Right cardiac atrium (tissue), 5 donors: ENCODE results near the gene MACROD2. TPM values are rescaled to one million over a fixed set of nuclear protein-coding genes. Genes with fewer than 3 reads are reported as not detected.

Source experiments
- ATAC-seq, 2 donors: fragments of 200-7000 bp; cut with Tn5 transposase; one replicate each; pipeline versions ENCODE4 v1.8.0 to v1.9.1; 2020; ENCODE audit warnings: moderate library complexity in 2 of 2, mild to moderate bottlenecking in 1 of 2
- DNase-seq, 3 donors: peaks; one replicate each; pipeline ENCODE4 v3.0.0-alpha.2; 2020
- H3K27ac ChIP-seq: one replicate; pipeline ENCODE4 v1.5.1; 2013; ENCODE audit warnings: mild to moderate bottlenecking, low read length, control low read depth, moderate library complexity
- H3K27me3 ChIP-seq: one replicate; pipeline ENCODE4 v1.6.1; 2013; ENCODE audit not compliant: control insufficient read depth, insufficient read depth
- H3K4me1 ChIP-seq: one replicate; pipeline ENCODE4 v1.6.1; 2013; ENCODE audit warnings: low read length; ENCODE audit not compliant: control insufficient read depth, insufficient read depth
- H3K4me3 ChIP-seq: one replicate; pipeline ENCODE4 v1.5.1; 2013; ENCODE audit warnings: low read length, control low read depth
- H3K9me3 ChIP-seq: one replicate; pipeline ENCODE4 v1.6.1; 2013; ENCODE audit warnings: low read length; ENCODE audit not compliant: control insufficient read depth
- WGBS: extraction: QIAGEN DNeasy Blood & Tissue Kit; methylation state at CpG from one replicate; pipeline ENCODE4 v1.1.7; 2013; 5-methylcytosine and 5-hydroxymethylcytosine counted together
- intact Hi-C, 4 donors: fragments of 100-400 bp; cut with DNase I; formaldehyde crosslinking; loops; one replicate each; pipeline versions ENCODE4 v1.11.0 to v1.14.0; 2022 to 2023
- polyA plus RNA-seq: library from polyadenylated mRNA; stranded (reverse); fragments of 200-250 nt; gene quantifications from one replicate; pipeline ENCODE4 v1.2.3, GENCODE V29; 2013
- total RNA-seq, 4 donors: library from RNA; stranded (reverse); fragmentation: NEBNext Ultra II Directional; extraction: Animal tissue kit (Norgen Biotek cat#: 25700); gene quantifications; one replicate each; pipeline ENCODE4 v1.2.1, GENCODE V29; 2021
- donor health status: healthy with polysubstance abuse.
- donor health status: DM: no; HTN: yes; CAD: no.
- donor health status: DM: no; HTN: no; CAD: no.
- donor health status: DM: no; HTN: yes; CAD: no; lungs with severe emphysema.
- donor health status: DM: yes; HTN: yes; CAD: no.

The MACROD2 gene
- total and polyA plus RNA-seq, 5 donors: 0.61 to 4.4 (median 2.4) TPM

DNA sequence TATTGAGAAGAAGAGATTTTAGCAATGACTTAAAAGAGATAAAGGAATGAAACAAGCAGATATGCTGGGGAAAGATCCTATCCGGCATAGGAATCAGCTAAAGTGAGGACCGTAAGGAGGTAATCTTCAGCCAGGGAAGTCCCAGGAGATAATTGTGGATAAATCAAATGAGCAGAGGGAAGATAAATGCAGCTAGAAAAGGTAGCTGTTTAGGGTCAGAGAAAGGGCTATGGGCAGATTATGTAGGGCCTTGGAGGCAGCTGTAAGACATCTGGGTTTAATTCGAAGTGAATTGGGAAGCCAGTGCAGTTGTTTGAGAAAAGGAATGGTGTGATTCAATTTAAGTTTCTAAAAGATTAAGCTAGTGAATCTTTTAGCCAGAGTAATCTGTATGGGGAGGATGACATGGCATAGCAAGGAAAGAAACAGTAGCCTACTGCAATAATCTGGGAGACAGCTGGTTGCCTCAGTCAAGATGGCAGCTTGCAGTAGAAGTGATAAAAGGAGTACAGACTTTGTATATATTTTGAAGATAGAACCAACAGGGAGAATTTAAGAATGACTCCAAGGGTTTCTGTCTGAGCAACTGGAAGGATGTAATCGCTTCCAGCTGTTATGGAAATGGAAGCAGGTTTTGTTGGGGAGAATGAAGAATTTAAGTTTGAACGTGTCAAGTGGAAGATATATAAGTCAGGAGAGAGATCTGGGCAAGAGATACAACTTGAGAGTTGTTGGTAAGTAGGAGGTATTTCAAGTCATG is 894.4 kb downstream of the MACROD2 start:
- ATAC-seq (no peak), DNase-seq (no peak)
- H3K27me3 ChIP-seq: no peaks in the 10 kb centered on the region
- no peak overlapping the region for H3K4me3 ChIP-seq
- no peak overlapping the region for H3K27ac ChIP-seq
- no peaks in the 10 kb centered on the region for H3K4me1 ChIP-seq
- WGBS: 69% methylated on average over 5 of the region's 5 CpGs
- no peaks in the 10 kb centered on the region for H3K9me3 ChIP-seq
- intact Hi-C loops: no loop called here

DNA sequence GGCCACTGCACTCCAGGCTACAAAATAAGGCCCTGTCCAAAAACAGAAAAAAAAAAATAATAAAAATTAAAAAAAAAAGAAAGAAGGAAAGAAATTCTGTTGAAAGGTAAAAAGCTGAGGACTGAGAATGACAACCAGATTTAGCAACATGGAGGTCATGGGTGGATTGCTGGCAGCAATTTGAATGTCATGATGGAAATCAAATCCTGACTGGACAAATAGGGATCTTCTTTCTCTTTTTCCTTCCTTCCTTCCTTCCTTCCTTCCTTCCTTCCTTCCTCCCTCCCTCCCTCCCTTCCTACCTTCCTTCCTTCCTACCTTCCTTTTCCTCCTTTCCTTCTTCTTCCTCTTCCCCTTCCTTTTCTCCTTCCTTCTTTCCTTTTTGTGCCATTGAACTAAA is 895.4 kb downstream of the MACROD2 start:
- Histone ChIP-seq H3K27me3 (no peaks in the 10 kb centered on the region), H3K4me1 (no peaks in the 10 kb centered on the region), H3K9me3 (no peaks in the 10 kb centered on the region), H3K27ac (no peak overlapping the region), H3K4me3 (no peak overlapping the region)
- no peak for DNase-seq
- intact Hi-C loops: no loop called here
- no peak for ATAC-seq

DNA sequence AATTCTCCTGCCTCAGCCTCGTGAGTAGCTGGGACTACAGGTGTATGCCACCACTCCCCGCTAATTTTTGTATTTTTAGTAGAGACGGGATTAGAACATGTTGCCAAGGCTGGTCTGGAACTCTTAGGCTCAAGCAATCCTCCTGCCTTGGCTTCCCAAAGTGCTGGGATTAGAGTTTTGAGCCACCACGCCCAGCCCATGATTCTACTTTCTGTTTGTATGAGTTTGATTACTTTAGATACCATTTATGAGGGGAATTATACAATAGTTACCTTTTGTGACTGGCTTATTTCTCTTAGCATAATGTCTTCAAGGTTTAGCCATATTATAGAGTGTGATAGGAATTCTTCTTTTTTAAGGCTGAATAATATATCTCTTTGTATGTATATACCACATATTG is 897.5 kb downstream of the MACROD2 start:
- intact Hi-C loops: no loop called here
- H3K4me1 ChIP-seq: no peaks in the 10 kb centered on the region
- no peaks in the 10 kb centered on the region for H3K27me3 ChIP-seq
- 78% methylated on average over 4 of the region's 4 CpGs for WGBS
- no peak overlapping the region for H3K27ac ChIP-seq
- no peak for DNase-seq
- H3K4me3 ChIP-seq: no peak overlapping the region
- H3K9me3 ChIP-seq: no peaks in the 10 kb centered on the region
- no peak for ATAC-seq

DNA sequence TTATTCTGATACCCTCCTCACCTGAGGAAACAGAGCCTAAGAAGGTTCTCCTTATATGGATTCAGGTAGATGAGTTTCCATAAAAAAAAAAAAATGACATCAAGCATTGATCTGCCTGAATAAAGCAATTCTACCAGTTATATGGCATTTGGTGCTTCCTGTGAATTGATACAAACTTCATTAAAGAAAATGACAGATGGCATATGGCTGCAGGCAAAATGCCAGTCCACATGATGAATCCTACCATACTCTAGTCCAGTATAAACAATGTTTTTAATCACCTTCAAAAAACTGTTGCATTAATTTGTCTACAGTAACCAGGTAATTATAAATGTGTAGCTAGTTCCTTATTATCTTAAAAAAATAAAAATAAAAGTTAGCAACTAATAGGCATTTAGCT is 901.3 kb downstream of the MACROD2 start:
- no peaks in the 10 kb centered on the region for H3K4me1 ChIP-seq
- H3K4me3 ChIP-seq: no peak overlapping the region
- intact Hi-C loops: no loop called here
- H3K27me3 ChIP-seq: no peaks in the 10 kb centered on the region
- no peak for DNase-seq
- H3K27ac ChIP-seq: no peak overlapping the region
- H3K9me3 ChIP-seq: no peaks in the 10 kb centered on the region
- ATAC-seq: no peak

DNA sequence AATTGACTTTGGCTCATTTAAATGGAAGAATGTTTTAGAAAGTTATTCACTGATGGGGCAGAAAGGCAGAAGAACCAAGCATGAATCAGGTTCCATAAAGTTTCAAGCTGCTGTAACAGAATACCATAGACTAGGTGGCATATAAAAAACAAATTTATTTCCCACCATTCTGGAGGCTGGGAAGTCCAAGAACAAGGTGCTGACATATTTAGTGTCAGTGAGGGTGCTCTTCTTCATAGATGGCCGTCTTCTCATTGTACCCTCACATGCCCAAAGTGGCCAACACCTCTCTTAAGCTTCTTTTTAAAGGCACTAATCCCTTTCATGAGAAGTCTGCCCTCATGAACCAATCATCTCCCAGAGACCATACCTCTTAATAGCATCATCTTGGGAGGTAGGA is 902.3 kb downstream of the MACROD2 start:
- H3K27me3 ChIP-seq: no peaks in the 10 kb centered on the region
- WGBS: 71% methylated on average over 1 of the region's 1 CpG
- H3K27ac ChIP-seq: no peak overlapping the region
- no peak overlapping the region for H3K4me3 ChIP-seq
- H3K9me3 ChIP-seq: no peaks in the 10 kb centered on the region
- ATAC-seq (no peak), DNase-seq (no peak)
- intact Hi-C loops: no loop called here
- H3K4me1 ChIP-seq: no peaks in the 10 kb centered on the region

DNA sequence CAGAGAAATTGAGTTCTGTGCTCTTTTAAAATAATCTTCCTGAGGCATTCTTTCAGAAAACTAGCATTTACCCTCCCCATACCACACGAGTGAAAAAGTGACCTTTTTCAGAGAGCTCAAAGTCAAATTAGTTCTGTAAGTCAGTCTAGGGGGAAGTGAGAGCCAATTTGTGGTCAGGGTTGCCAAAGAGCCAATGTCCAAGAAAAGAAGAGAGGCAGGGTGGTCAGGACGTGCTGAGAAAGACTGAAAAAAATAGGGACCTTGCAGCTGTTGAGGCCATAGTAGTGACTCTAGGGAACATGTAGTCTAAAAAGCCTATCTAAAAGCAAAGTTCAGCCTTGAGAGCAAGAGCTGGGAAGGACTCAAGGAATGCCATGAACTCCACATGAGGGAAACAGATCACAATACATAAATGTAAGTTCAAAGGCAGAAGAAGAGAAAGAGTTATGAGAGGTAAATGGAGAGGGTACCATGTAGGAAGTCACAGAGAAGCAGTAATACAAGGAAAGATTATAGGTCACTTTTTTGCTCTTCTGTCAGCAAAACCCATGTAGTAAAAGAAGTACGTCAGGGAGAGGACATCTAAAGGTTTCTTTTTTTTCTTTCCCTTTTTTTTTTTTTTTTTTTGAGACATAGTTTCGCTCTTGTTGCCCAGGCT is 907.2 kb downstream of the MACROD2 start:
- no peak overlapping the region for H3K4me3 ChIP-seq
- no peaks in the 10 kb centered on the region for H3K4me1 ChIP-seq
- intact Hi-C loops: loop anchor here in 1 of 4 donors (5.0 kb wide), 1 partner anchor 210 kb away; no protein-coding TSS in a partner anchor
- H3K27me3 ChIP-seq: no peaks in the 10 kb centered on the region
- DNase-seq (no peak), ATAC-seq (no peak)
- 62% methylated on average over 4 of the region's 4 CpGs for WGBS
- H3K27ac ChIP-seq: no peak overlapping the region
- no peaks in the 10 kb centered on the region for H3K9me3 ChIP-seq

DNA sequence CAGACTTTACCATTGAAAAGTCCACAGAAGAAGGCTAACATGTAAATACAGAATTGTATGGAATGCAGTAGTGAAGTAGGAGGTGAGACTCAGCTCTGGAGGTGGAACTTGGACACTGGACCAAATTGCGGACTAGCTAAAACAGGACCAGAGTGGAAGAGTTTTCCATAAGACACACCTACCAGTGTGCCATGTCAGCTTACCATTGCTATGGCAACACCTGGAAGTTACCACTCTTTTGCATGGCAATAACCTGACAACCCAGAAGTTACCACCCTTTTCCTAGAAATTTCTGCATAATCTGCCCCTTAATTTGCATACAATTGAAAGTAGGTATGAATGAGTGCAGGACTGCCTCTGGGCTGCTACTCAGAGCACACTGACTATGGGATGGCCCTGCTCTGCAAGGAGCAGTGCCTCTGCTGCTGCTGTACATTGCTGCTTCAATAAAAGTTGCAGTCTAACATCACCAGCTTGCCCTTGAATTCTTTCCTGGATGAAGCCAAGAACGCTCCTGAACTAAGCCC is 911.7 kb downstream of the MACROD2 start:
- Histone ChIP-seq H3K27me3 (no peaks in the 10 kb centered on the region), H3K4me1 (no peaks in the 10 kb centered on the region), H3K9me3 (no peaks in the 10 kb centered on the region), H3K4me3 (no peak overlapping the region), H3K27ac (no peak overlapping the region)
- WGBS: 74% methylated on average over 2 of the region's 2 CpGs
- no peak for ATAC-seq
- intact Hi-C loops: no loop called here
- DNase-seq: no peak

DNA sequence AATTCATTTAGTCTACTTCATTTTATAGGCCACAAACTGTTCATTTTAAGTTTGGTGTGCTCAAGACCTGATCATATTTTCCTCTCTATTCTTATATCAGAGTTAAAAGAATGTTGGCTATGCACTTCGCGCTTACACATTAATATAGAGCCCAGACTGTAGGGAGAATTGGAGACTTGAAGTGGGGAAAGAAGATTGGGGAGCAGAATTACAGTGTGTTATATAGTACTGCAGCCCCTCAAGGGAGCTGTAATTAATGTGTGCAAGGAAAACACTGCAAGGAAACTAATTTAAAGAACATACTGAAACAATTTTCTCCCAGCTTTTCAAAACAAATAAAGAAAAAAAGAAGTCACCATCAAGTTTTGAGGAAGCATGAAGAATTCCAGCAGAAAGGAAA is 914.8 kb downstream of the MACROD2 start:
- Histone ChIP-seq H3K27ac (no peak overlapping the region), H3K4me1 (no peaks in the 10 kb centered on the region), H3K4me3 (no peak overlapping the region), H3K9me3 (no peaks in the 10 kb centered on the region), H3K27me3 (no peaks in the 10 kb centered on the region)
- ATAC-seq (no peak), DNase-seq (no peak)
- intact Hi-C loops: no loop called here
- 75% methylated on average over 2 of the region's 2 CpGs for WGBS

DNA sequence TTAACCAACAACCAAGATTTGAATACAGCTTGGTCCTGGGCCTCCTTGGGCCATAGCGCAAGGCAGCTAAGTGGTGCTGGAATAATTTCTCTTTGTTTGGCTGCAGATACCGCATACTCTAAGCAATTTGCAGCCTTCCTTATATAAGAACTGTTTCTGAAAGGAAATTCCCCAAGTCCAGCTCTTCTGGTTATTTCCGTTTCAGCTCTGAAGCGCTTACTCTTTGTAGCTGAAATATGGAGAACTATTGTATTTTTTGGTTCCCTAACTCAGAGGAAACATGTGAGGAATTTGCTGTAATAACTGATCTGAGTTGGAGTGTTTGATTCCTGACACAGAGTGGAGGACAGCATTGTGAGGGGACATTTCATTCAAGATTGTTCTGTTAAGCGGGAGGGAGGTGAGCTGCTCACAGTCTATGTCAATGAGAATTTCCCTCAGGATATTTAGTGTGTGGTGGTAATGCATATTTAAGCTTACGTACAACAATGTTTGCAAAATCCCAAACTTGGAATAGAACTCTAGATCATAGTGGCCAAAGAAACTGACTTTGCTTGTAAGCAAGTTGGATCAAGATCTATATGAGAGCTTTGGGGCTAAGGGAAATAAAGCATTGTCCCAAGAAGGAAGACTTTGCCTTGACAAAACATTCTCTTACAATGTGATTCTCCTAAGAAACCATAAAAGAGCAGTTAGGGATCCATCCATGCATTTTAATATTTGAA is 918.7 kb downstream of the MACROD2 start:
- ATAC-seq: no peak
- WGBS: 66% methylated on average over 6 of the region's 6 CpGs
- no peaks in the 10 kb centered on the region for H3K27me3 ChIP-seq
- no peak overlapping the region for H3K27ac ChIP-seq
- DNase-seq: no peak
- no peaks in the 10 kb centered on the region for H3K9me3 ChIP-seq
- intact Hi-C loops: no loop called here
- H3K4me3 ChIP-seq: no peak overlapping the region
- no peaks in the 10 kb centered on the region for H3K4me1 ChIP-seq

DNA sequence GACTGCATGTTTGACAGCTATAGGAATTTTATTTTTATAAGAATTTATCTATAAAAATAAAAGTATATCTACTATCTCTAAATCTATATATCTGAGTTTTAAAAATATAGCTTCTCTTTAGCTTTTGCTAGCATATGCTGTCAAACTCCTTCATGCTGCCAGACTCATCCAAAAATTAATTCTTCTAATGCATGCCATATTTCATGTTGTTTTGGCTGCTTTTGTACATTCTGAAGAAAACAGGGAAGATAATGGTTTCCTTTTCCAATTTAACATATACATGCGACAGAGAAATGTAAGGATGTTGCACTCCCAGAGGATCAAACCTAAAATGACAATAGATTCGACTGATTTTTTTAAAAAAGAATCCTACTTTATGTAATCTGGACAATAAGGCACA is 919.3 kb downstream of the MACROD2 start:
- H3K4me3 ChIP-seq: no peak overlapping the region
- H3K27me3 ChIP-seq: no peaks in the 10 kb centered on the region
- intact Hi-C loops: no loop called here
- no peaks in the 10 kb centered on the region for H3K9me3 ChIP-seq
- WGBS: 58% methylated on average over 2 of the region's 2 CpGs
- H3K27ac ChIP-seq: no peak overlapping the region
- DNase-seq (no peak), ATAC-seq (no peak)
- H3K4me1 ChIP-seq: no peaks in the 10 kb centered on the region

DNA sequence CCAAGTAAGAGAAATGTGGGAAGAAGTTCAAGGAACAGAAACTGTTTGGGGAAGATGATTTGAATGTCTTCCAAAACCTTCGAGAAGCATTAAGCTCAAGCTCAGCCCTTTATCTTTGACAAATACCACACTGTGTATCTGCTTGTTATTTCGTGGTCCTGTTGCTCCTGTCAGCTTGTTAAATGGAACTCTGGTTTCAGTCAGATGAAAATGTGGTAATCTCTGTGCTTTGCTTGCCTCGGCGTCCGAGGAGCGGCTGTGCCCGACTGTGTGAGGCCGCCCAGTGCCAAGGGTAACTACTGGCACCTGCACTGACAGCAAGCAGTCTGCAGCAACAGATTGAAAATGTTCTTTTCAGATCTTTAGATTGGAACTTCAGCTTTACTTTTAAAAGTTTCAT is 920.0 kb downstream of the MACROD2 start:
- ATAC-seq: no peak
- DNase-seq: peak in 1 of 3 donors; percentile 46
- intact Hi-C loops: no loop called here
- no peaks in the 10 kb centered on the region for H3K4me1 ChIP-seq
- H3K27me3 ChIP-seq: no peaks in the 10 kb centered on the region
- H3K4me3 ChIP-seq: no peak overlapping the region
- H3K9me3 ChIP-seq: no peaks in the 10 kb centered on the region
- H3K27ac ChIP-seq: no peak overlapping the region
- WGBS: 30% methylated on average over 8 of the region's 8 CpGs
